SKM-1 treated with dmso at 0.1 percent for 144 hours (cell line): ENCODE results near the gene NOC2L.

Experiments used
- DNase-seq: peaks from one replicate; lab custom pipeline; 2025; ENCODE audit not compliant: unreplicated experiment; lab: John Stamatoyannopoulos, UW

Gene NOC2L

GRCh38 chr1:958823-959730, at the start of gene NOC2L:
TSS of gene NOC2L (minus strand) at chr1:959256. CDS start at chr1:959240, 16 bp downstream.
- peak; percentile 65 for DNase-seq

GRCh38 chr1:1006305-1007159, 47.5 kb upstream of the NOC2L start:
- DNase-seq: no peak

- DNase-seq: no peak
Observed at GRCh38 chr1:1005774-1006304, 46.8 kb upstream of the NOC2L start.

GRCh38 chr1:1004780-1005697, 46.0 kb upstream of the NOC2L start:
- no peak for DNase-seq

- DNase-seq: no peak
Observed at GRCh38 chr1:1004420-1004779, 45.3 kb upstream of the NOC2L start.

GRCh38 chr1:1003618-1004419, 44.8 kb upstream of the NOC2L start:
- DNase-seq: no peak

GRCh38 chr1:1001057-1001783, 42.2 kb upstream of the NOC2L start:
- no peak for DNase-seq

- DNase-seq: no peak
Observed at GRCh38 chr1:1000357-1001056, 41.5 kb upstream of the NOC2L start.

- DNase-seq: no peak
Observed at GRCh38 chr1:999725-1000356, 40.8 kb upstream of the NOC2L start, which contains the start of gene HES4. TSS of gene HES4 (minus strand) at chr1:1000097. CDS start at chr1:999973, 124 bp downstream.

GRCh38 chr1:998995-999724, 40.1 kb upstream of the NOC2L start:
- DNase-seq: no peak

GRCh38 chr1:998745-998994, 39.6 kb upstream of the NOC2L start:
- DNase-seq: no peak

GRCh38 chr1:997993-998744, 39.1 kb upstream of the NOC2L start:
- no peak for DNase-seq

- DNase-seq: no peak
Observed at GRCh38 chr1:997713-997992, 38.6 kb upstream of the NOC2L start.

- DNase-seq: no peak
Observed at GRCh38 chr1:996851-997712, 38.0 kb upstream of the NOC2L start.

GRCh38 chr1:995665-996633, 36.9 kb upstream of the NOC2L start:
- no peak for DNase-seq
